GM13977 (cell line): ENCODE measurements around the gene MEF2D.

ENCODE experiments used
- DNase-seq: peaks from one replicate; pipeline ENCODE4 v3.0.0; 2012; ENCODE audit warnings: low spot score
- in situ Hi-C: fragments of 300-500 bp; cut with MboI; formaldehyde crosslinking; loops from one replicate; pipeline ENCODE4 v1.12.0; 2022; ENCODE audit warnings: low sequenced_read_pairs, low pct_unique_long_range_greater_than_20kb, mixed read lengths, inconsistent platforms; ENCODE audit not compliant: unreplicated experiment
- TF ChIP-seq, protein P1 (sequence below): IDR thresholded peaks from 2 replicates; pipeline ENCODE4 v1.5.1; 2012; ENCODE audit warnings: mild to moderate bottlenecking, control low read depth; ENCODE audit not compliant: insufficient read depth; ENCODE audit errors: extremely low read depth, missing control alignments

MEF2D gene

GRCh38 chr1:156499194-156499841 lies 1.3 kb downstream of the MEF2D start:
- no peak for DNase-seq
- in situ Hi-C loops, result no loop called here
- TF ChIP-seq, protein P1, sequence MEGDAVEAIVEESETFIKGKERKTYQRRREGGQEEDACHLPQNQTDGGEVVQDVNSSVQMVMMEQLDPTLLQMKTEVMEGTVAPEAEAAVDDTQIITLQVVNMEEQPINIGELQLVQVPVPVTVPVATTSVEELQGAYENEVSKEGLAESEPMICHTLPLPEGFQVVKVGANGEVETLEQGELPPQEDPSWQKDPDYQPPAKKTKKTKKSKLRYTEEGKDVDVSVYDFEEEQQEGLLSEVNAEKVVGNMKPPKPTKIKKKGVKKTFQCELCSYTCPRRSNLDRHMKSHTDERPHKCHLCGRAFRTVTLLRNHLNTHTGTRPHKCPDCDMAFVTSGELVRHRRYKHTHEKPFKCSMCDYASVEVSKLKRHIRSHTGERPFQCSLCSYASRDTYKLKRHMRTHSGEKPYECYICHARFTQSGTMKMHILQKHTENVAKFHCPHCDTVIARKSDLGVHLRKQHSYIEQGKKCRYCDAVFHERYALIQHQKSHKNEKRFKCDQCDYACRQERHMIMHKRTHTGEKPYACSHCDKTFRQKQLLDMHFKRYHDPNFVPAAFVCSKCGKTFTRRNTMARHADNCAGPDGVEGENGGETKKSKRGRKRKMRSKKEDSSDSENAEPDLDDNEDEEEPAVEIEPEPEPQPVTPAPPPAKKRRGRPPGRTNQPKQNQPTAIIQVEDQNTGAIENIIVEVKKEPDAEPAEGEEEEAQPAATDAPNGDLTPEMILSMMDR, result no peak

DNA sequence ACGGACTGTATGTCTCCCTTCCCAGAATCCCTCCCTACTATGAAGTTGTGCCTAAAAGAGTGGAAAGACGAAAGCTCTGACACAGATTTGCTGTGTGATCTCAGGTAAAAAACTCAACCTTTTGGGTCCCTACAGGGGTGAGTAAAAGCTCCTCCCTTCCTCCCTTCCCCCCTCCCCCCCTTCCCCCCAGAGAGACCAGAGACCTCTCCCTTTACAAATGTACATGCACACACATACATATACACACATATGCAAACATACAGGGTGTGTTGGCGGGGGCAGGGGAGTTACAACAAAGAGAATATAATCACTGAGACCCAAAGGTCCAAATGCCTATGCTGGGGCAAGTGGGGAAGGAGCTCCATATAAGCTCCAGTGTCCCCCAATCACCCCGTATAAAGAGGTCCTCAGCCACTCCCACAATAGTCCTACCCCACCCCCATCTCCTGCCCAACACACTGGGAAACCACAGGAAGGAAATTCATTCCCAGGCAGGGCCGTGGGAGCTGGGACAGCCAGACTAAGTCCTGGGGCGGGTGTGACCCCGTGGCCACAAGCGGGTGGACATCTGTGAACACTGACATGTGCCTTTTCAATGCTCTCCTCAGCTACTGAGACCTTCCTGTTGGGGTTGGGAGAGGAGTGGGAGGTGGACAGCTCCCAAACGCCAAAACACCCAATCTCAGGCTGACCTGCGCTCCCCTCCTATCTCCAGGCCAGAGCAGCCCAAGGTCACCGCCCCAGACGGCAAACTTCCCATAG lies 2.0 kb downstream of the MEF2D start:
- TF ChIP-seq, protein P1, result no peak
- in situ Hi-C loops, result no loop called here
- no peak for DNase-seq

GRCh38 chr1:156497743-156498431 lies 2.7 kb downstream of the MEF2D start:
- TF ChIP-seq, protein P1, result no peak
- DNase-seq, result no peak
- in situ Hi-C loops, result no loop called here

- no peak for DNase-seq
- in situ Hi-C loops, result no loop called here
- TF ChIP-seq, protein P1, result no peak
These were observed 3.4 kb downstream of the MEF2D start for GRCh38 chr1:156497078-156497742.

DNA sequence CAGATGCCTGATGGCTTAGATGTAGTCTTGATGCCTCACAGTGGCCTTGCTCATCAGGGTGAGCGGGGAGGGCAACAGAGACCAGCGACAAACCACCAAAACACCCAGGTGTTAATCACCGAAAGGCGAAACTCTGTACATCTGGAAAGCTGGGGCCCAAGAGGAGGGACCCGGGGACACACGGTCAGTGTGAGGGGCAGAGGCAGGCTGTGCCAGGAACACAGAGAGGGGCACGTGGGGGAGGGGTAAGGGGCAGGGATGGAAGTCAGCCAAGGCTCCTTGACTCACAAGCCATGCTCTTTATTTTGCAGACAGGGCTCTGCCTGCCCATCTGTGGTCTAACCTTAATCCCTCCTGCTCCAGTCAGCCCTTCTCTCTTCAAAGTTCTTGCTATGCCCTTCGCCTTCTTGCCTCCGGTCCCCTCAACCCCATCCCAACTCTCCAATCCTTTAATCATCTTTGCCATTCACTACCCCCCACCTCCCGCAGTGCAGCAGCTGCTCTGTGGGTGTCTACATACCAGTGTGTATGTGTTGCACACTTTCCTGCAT lies 4.3 kb downstream of the MEF2D start:
- in situ Hi-C loops, result no loop called here
- TF ChIP-seq, protein P1, result no peak
- DNase-seq, result no peak
